GM21515 (cell line): ENCODE measurements around the gene TNK2.
A peak's percentile ranks its signal among the peaks of the same experiment; 100 is the strongest.

Experiments used
- ATAC-seq: cut with Tn5 transposase; IDR thresholded peaks from one replicate; pipeline ENCODE4 v1.9.1; 2021; ENCODE audit not compliant: unreplicated experiment

The TNK2 gene

GRCh38 chr3:195900436-195901355 lies 7.7 kb downstream of the TNK2 start:
- ATAC-seq, result peak; percentile 37

- ATAC-seq, result no peak
These were observed 8.5 kb downstream of the TNK2 start for GRCh38 chr3:195899701-195900435.

DNA sequence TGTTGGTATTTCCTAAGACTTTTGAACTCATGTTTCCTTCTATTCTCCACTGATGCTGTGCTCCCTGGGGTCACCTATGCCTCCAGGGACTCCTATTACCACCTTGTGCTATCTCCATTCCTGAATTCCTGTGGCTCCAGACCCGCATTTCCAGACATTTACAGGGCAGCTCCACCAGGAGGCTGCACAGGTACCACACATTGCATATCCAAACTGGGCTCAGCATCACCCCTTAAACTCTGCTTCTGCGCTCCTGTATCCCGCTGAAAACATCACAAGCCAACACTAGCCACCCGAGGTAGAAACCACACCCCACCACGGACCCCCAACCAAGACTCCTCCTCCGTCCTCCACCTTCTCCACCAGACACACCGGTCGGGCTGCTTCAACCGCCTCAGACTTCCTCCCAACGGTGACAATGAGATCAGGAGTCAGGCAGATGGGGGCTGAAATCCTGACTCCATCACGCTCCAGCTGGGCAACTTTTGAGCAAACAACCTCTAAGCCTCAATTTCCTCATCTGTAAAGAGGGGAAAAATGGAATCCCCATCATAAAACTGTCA lies 10.4 kb downstream of the TNK2 start:
- no peak for ATAC-seq

- ATAC-seq, result no peak
These were observed 11.1 kb downstream of the TNK2 start for GRCh38 chr3:195897081-195897852.

DNA sequence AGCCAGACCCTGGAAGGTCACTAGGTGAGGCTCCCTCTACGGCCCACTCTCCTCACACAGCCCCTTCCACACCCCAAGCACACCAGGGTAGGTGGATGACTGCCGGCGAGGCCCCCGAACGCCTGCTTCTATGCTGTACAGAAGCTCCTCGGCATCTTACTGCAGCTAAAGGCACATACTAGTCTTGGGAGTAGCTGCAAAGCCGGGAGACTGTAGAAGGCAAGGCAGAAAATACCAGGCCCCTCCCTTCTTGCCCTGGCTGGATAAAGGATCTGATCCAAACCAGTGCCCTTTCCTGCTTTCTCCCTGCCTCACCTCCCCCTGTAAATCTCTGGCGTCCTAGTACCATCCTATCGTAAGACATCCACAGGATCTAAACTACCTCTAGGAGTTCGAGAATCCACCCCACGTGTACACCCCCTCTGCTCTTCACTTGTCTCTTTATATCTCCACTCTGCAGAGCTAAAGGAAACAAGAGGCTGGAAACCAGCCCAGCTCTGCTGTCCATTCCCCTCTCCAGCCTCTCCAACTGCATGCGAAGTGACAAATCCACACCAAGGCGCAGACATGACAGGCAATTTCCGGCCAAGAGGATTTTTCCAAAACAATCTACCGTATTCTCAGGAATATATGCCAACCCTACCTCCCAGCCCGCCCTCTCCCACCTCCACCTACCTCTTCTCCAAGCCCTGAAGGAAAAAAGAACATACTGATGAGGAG lies 11.8 kb downstream of the TNK2 start:
- ATAC-seq, result no peak

DNA sequence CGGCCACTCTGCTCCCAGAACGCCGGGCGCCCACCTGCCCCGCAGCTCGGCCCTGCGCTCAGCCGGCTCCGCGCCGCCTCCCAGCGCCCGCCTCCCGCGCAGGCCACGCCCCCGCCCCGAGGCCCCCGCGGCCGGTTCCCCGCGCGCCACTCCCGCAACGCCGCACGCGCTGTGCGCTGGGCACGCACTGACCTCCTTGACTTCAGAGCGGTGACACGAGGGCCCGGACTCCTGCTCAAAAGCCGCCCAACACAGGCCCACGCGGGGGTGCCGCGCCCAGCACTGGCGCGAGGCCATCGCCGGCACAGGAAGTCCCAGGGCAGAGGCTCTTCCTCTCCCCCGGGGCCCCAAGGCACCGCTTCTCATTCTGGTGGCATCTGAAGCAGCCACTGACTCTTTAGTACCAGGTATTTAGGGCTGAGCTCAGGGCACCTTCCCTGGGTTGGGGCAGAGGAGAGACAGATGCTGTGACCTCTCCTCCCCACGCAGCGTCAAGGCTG lies 12.4 kb downstream of the TNK2 start:
- ATAC-seq, result peak; percentile 36

GRCh38 chr3:195895078-195895860 lies 13.1 kb downstream of the TNK2 start:
- peak; percentile 54 for ATAC-seq

- no peak for ATAC-seq
These were observed 14.4 kb downstream of the TNK2 start for GRCh38 chr3:195893916-195894465.

DNA sequence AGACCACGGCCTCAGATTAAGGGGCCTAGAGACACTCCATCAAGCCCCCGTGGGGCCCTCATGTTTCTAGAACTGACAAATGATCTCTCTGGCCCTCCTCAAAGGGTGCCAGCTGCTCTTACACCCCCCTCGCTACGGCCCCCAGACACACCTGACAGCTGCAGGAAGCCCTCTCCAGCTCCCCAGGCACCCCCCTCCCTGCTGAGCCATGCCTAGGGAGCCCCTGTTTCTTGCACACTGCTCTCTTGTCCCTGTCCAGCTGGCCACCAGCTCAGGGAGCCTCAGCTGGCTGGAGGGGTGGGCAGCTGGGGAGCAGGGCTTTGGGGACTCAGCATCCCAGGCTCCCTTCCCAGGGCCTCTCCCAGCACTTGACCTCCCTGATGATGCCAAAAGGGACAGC lies 14.8 kb downstream of the TNK2 start:
- ATAC-seq, result no peak

DNA sequence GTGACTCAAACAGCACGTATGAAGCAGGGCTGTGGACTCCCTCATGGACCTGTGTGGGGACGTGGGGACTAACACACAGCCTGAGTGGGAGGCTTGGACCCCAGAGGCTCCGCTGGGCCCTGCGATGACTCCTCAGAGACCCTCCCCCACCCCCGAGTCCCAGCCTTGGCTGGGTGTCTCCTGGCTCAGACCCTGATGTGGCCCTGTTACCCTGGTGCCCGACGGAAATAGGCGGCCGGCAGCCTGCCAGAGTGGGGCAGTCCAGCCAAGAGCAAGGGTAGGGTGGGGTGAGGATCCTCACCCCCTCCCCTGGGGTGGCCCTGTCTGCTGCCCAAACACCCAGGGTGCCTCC lies 15.3 kb downstream of the TNK2 start:
- no peak for ATAC-seq

DNA sequence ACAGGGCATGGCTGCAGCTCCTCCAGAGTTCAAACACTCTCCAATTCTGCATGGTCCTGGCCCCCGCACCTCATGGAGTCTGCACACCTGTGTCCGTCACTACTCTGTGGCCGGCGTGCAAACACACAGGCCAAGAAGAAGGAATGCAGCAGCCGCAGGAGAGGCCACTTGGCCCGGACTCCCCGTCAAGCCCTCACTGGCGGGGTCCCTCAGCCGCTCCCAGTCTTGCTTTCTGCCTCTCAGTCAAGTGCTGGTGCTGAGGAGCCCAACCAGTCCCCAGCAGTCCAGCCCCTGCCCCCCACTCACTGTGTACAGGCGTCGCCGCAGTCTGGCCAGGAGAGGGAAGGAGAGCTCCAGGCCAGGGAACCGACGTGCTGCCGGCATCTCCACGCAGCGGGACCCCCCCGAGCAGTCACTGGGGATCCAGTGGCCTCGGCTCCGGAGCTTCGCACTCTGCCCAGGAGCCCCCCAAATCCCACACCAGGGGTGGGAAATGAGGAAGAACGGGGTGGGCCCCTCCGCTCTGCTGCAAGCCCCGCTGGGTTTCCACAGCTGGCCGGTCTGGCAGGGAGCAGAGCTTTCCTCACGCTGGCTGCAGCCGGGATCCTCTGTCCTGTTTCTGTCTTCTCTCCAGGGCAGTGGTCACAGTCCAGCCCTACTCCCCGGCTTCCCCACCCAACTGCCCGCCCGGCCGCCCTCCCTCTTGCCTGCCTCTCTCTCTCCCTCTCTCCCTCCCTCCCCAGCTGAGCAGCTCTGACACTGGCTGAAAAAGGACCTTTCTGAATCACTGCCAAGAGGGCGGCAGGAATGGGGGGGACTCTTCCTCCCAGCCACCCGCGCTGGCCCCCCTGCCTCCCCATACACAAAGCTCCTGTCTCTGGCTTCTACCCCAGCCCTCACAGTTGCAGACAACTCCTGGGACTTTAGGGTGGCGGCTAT lies 16.0 kb downstream of the TNK2 start:
- no peak for ATAC-seq

DNA sequence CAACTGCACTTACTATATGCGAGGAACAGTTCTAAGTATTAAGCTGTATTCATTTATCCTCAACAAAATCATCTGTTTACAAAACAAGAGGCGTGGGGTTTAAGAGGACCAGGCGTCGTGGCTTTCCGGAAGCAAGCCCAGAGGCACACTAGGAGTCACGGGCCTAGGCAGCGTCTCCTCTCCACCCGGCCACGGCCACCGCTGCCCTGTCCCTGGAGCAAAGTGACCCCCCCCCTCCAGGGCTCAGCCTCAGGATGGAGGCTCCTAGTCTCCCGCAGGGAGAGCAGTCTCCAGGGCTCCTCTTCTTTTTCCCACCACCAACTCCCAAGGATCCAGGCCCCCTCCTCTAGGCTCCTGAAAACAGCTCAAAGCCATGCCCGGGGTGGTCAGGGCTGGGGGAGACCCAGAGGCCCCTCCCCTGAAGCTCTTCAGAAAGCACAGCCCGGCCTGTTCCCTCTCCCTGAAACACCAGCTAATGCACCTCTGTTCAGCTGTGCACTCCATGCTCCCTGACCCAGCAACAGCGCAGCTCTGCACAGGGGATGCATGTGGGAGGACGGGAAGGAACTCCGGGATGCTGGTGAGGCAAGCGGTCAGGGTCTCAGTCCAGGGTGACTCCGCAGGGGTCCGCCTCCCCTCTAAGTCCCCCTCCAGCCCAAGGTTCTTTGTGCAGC lies 16.8 kb downstream of the TNK2 start:
- no peak for ATAC-seq

DNA sequence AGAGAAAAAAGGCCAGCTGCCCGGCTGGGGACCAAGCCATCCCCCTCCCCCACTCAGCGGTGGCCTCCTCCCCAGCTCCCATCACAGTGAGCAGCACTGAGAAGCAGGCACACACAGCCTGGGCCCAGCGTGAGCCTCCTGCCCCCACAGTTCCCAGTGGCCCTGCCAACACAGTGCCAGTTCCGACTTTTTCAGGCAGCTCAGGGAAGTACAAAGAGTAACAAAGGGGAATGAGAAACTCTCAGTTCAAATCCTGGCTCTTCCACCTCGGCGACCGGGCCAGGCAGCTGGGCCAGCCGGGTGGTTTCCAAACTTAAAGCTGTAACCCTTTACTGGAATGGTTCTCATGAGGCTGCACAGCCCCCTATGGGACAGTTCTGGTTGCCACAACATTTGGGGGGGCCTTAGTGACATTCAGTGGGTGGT lies 18.5 kb downstream of the TNK2 start:
- no peak for ATAC-seq

DNA sequence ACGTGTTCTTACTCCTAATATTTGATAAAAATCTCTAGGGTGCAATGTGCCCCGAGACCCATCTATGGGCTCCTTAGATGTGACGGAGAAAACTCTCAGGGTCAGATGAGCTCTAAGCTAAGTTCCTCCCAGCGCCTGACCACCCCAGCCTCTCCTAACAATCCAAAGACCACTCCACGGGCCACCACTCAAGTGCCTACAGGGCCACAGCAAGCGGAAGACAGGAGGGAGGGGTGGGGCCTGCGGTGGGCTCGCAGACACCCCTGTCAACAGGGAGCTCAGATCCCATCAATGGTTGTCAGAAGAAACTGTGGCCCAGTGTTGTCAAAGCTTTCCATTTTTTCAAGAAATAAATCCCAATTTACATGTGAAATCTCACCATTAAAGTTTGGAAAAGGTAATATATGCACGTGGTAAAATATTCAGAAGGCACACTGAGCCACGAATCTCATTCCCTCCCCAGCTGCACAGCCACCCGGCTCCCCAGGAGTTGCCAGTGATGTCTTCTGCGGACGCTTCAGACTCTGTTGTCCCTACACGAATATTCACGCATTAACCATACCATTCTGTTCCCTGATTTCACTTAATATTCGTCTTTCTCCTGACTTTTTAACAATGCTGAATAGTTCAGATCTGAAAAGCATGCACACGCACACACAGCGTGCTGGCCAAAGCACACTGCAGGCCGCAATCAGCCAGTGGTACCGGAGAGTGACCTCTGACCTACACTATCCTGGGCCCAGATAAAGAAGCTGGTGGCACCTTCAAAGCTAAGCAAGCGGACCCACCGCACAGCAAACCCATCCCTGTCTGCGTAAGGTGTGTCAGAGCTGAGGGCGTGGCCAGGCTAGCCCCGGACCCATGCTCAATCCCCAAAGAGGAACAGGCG lies 19.1 kb downstream of the TNK2 start:
- ATAC-seq, result no peak

- ATAC-seq, result no peak
These were observed 20.0 kb downstream of the TNK2 start for GRCh38 chr3:195888311-195888761.

GRCh38 chr3:195887670-195888069 lies 20.7 kb downstream of the TNK2 start:
- no peak for ATAC-seq
